HCT116 (cell line): ENCODE results near the gene MAP2K4. TPM values are rescaled to one million over a fixed set of nuclear protein-coding genes. Genes with fewer than 3 reads are reported as not detected.

Source experiments
- ATAC-seq: fragments of 200-7000 bp; cut with Tn5 transposase; 2 replicates; pipeline ENCODE4 v1.9.1; 2020; ENCODE audit warnings: mild to moderate bottlenecking, moderate library complexity
- BruUV-seq: library from RNA; stranded (reverse); fragments of 400-500 nt; replicated peaks from 2 replicates; lab custom pipeline; 2021; lab: Mats Ljungman, UMichigan
- CTCF ChIA-PET: fragments of 300-600 bp; sonication (Branson Sonifier 250); formaldehyde crosslinking; loops from one replicate; lab custom pipeline; 2021; ENCODE audit warnings: antibody characterized with exemption; lab: Charles Lee
- POLR2A ChIA-PET: fragments of 300-600, 350-600 bp; sonication (Branson Sonifier 250); formaldehyde crosslinking; loops from one replicate; lab custom pipeline; 2021; ENCODE audit warnings: antibody characterized with exemption; lab: Charles Lee
- RAD21 ChIA-PET, 2 experiments: fragments of 300-600 bp; sonication (Branson Sonifier 250); formaldehyde crosslinking; loops; one replicate each; lab custom pipeline; 2023; ENCODE audit warnings: low total read pairs in 2 of 2; ENCODE audit not compliant: uncharacterized antibody in 2 of 2, unreplicated experiment in 2 of 2, low non-redundant PET in 1 of 2; lab: Charles Lee
- DNase-seq: peaks from one replicate; pipeline ENCODE4 v3.0.0-alpha.2; 2010; ENCODE audit warnings: low read depth, low spot score
- H2AFZ ChIP-seq: fragments of 200-600 bp; shearing (Covaris generic), sonication (generic); 2 replicates; pipeline ENCODE4 v1.6.1; 2017; ENCODE audit warnings: low read depth, mixed run types, mixed read lengths, antibody characterized with exemption, low read length; ENCODE audit not compliant: poor library complexity, severe bottlenecking
- H3K27ac ChIP-seq: 2 replicates; pipeline ENCODE4 v1.5.1; 2012; ENCODE audit warnings: low read depth, low read length
- H3K27me3 ChIP-seq: fragments of 200-600 bp; sonication (generic); 2 replicates; pipeline ENCODE4 v1.6.1; 2016; ENCODE audit warnings: mixed run types, low read length, mixed read lengths; ENCODE audit not compliant: insufficient read depth
- H3K36me3 ChIP-seq, 2 experiments: fragments of 200-500 bp in 1 of 2; fragments of 200-600 bp in 1 of 2; sonication (Bioruptor generic) in 1 of 2; sonication (generic) in 1 of 2; 2 replicates each; pipeline versions ENCODE4 v1.5.1 to v1.6.1; 2014 to 2016; ENCODE audit warnings: low read length in 2 of 2, inconsistent platforms in 1 of 2, mixed read lengths in 1 of 2, mixed run types in 1 of 2; ENCODE audit not compliant: insufficient read depth in 2 of 2, control insufficient read depth in 1 of 2
- H3K4me1 ChIP-seq, 2 experiments: fragments of 200-600 bp in 1 of 2; sonication (generic) in 1 of 2; 2 replicates each; pipeline versions ENCODE4 v1.5.1 to v1.6.1; 2012 to 2017; ENCODE audit warnings: low read length in 2 of 2, inconsistent platforms in 1 of 2, mild to moderate bottlenecking in 1 of 2, mixed read lengths in 1 of 2, mixed run types in 1 of 2, moderate library complexity in 1 of 2; ENCODE audit not compliant: insufficient read depth in 2 of 2, control insufficient read depth in 1 of 2
- H3K4me2 ChIP-seq: fragments of 200-600 bp; sonication (generic); 2 replicates; pipeline ENCODE4 v1.6.1; 2017; ENCODE audit warnings: mixed run types, low read length, mixed read lengths
- H3K4me3 ChIP-seq, 2 experiments: fragments of 200-600 bp in 1 of 2; sonication (generic) in 1 of 2; replicated peaks in 1 of 2; 2 replicates each; pipeline ENCODE4 v1.5.1; 2011 to 2016; ENCODE audit warnings: low read length in 2 of 2, control low read depth in 1 of 2, low read depth in 1 of 2, mild to moderate bottlenecking in 1 of 2, mixed read lengths in 1 of 2, mixed run types in 1 of 2
- H3K79me2 ChIP-seq: fragments of 200-600 bp; sonication (generic); 2 replicates; pipeline ENCODE4 v1.6.1; 2017; ENCODE audit warnings: mild to moderate bottlenecking, mixed run types, low read length, moderate library complexity, mixed read lengths; ENCODE audit not compliant: insufficient read depth
- H3K9ac ChIP-seq: fragments of 200-600 bp; sonication (generic); 2 replicates; pipeline ENCODE4 v1.6.1; 2016; ENCODE audit warnings: low read length, mixed read lengths
- H3K9me2 ChIP-seq: fragments of 200-600 bp; sonication (generic), shearing (Covaris generic); 2 replicates; pipeline ENCODE4 v1.6.1; 2017; ENCODE audit warnings: mixed run types, mild to moderate bottlenecking, moderate library complexity; ENCODE audit not compliant: insufficient read depth
- H3K9me3 ChIP-seq, 2 experiments: fragments of 200-500 bp in 1 of 2; fragments of 200-600 bp in 1 of 2; sonication (Bioruptor generic) in 1 of 2; sonication (generic) in 1 of 2; 2 replicates each; pipeline ENCODE4 v1.6.1; 2014 to 2017; ENCODE audit warnings: low read length in 2 of 2, mixed read lengths in 2 of 2, inconsistent platforms in 1 of 2, low read depth in 1 of 2, mild to moderate bottlenecking in 1 of 2, mixed run types in 1 of 2, moderate library complexity in 1 of 2; ENCODE audit not compliant: control insufficient read depth in 1 of 2, insufficient read depth in 1 of 2
- H4K20me1 ChIP-seq: fragments of 200-600 bp; sonication (generic), shearing (Covaris generic); 2 replicates; pipeline ENCODE4 v1.6.1; 2017; ENCODE audit warnings: mixed run types, mild to moderate bottlenecking, moderate library complexity; ENCODE audit not compliant: insufficient read depth
- CEBPB ChIP-seq: IDR thresholded peaks from 2 replicates; pipeline ENCODE4 v1.6.1; 2012; ENCODE audit warnings: low read depth
- EZH2 ChIP-seq: fragments of 200-600 bp; sonication (generic); IDR thresholded peaks from 2 replicates; pipeline ENCODE4 v1.6.1; 2017; ENCODE audit warnings: antibody characterized with exemption, mixed run types
- YY1 ChIP-seq: IDR thresholded peaks from 2 replicates; pipeline ENCODE4 v1.6.1; 2011; ENCODE audit warnings: low read length, low read depth, moderate library complexity, mild to moderate bottlenecking; ENCODE audit not compliant: insufficient replicate concordance; ENCODE audit errors: extremely low read depth
- ZNF274 ChIP-seq: fragments of 200-500 bp; sonication (Bioruptor generic); IDR thresholded peaks from 2 replicates; pipeline ENCODE4 v1.6.1; 2014; ENCODE audit warnings: mild to moderate bottlenecking, low read depth, low read length, inconsistent platforms
- intact Hi-C: fragments of 100-400 bp; cut with micrococcal nuclease; formaldehyde crosslinking; loops from 2 replicates; pipeline ENCODE4 v1.10.0; 2022
- total RNA-seq: library from RNA; stranded (reverse); gene quantifications from one replicate; pipeline ENCODE4 v1.2.1, GENCODE V29; 2021; ENCODE audit not compliant: unreplicated experiment
- TF ChIP-seq, protein P1 (sequence below): IDR thresholded peaks from 2 replicates; pipeline ENCODE4 v1.6.1; 2012
- TF ChIP-seq, protein P2 (sequence below): IDR thresholded peaks from 2 replicates; pipeline ENCODE4 v1.6.1; 2012

Gene MAP2K4
- total RNA-seq, 1 experiment from 2014 or later, result 42.3 TPM

DNA sequence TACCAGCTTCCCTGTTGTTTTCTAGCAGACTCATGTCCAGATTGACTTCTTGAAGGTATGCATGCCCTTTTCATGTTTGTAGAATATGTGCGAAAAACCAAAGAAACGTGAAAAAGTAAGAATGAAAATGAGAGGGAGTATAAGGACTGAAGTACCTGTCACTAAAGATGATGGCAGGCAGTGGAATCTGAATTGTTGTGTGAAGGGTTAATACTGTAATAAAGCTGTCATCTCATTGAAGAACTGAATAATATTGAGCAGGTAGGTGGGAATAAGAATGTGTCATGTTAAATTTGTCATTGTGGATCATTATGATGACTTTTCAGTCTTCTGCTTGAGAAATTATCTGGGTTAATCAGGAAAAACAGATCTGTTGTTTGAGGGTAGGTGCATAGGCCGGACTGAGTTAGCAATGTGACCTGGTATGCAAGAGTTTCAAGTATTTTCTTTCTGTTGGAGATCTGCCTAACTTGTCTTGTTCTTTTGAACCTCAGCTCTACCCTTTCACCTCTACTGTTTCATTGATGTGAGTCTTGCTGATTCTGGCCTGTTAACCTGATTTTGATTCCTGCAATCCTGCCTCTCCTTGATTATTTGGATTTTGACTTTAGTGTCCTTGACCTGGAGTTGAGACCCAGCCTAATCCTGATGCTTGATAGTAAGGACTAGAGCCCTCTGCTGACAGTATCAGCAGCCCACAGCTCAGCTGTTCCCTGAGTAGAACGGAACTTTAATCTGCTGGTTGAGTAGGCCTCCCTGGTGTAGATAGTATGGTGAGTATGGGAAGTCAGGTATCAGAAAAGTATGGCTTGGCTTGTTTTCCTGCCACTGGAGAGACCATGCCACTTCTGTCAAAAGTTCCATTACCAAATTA is 64.6 kb downstream of the MAP2K4 start:
- H3K4me1 ChIP-seq, result peaks cover 12 to 14% of the 10 kb centered on the region in 2 experiments
- no TSS peak for BruUV-seq

DNA sequence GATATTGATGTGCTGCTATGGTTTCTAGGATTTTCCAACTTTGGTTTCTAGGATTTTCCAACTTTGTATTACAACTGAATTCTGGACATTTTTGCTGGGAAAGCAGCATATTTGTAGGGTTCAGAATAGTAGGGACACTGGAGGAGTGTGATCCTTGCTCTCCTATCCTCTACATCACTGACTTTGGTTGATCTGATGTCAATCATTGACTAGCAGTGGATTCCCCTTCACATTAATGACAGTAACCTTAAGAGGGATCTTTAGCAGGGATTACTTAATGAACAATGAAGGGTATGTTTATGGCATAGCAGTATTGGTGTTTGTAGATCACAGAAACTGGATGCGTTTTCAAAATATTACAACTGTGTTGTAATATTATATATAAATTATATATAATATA is 67.4 kb downstream of the MAP2K4 start:
- CTCF ChIA-PET, result no interaction called here

More for the DNA sequence above, 64.6 kb downstream of the MAP2K4 start:
- ChIA-PET RAD21 (no interaction called here), POLR2A (no interaction called here), CTCF (no interaction called here)
- TF ChIP-seq, protein P1, sequence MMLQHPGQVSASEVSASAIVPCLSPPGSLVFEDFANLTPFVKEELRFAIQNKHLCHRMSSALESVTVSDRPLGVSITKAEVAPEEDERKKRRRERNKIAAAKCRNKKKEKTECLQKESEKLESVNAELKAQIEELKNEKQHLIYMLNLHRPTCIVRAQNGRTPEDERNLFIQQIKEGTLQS, result no peak
- TF ChIP-seq, protein P2, sequence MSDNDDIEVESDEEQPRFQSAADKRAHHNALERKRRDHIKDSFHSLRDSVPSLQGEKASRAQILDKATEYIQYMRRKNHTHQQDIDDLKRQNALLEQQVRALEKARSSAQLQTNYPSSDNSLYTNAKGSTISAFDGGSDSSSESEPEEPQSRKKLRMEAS, result no peak
- TF ChIP-seq EZH2 (no peak), YY1 (no peak), ZNF274 (no peak)
- ATAC-seq (no peak), DNase-seq (no peak)
- Histone ChIP-seq H3K27ac (no peak overlapping the region), H3K4me3 (no peak overlapping the region), H3K4me2 (no peak overlapping the region), H3K9me2 (no peaks in the 10 kb centered on the region), H3K27me3 (no peaks in the 10 kb centered on the region), H3K9ac (no peak overlapping the region), H4K20me1 (no peaks in the 10 kb centered on the region), H2AFZ (no peak overlapping the region), H3K9me3 (no peaks in the 10 kb centered on the region), H3K36me3 (peaks cover 0 to 9% of the 10 kb centered on the region in 2 experiments; a peak in 1 of 4 replicates), H3K79me2 (peaks cover 32% of the 10 kb centered on the region)
- intact Hi-C loops, result no loop called here

More for the DNA sequence above, 67.4 kb downstream of the MAP2K4 start:
- Histone ChIP-seq H3K9me3 (no peaks in the 10 kb centered on the region), H3K9me2 (no peaks in the 10 kb centered on the region), H3K9ac (no peak overlapping the region), H3K4me3 (no peak overlapping the region), H3K27ac (no peak overlapping the region), H3K27me3 (no peaks in the 10 kb centered on the region), H4K20me1 (no peaks in the 10 kb centered on the region), H3K79me2 (peaks cover 27% of the 10 kb centered on the region), H3K4me1 (peaks cover 12 to 14% of the 10 kb centered on the region in 2 experiments), H3K4me2 (no peak overlapping the region), H2AFZ (no peak overlapping the region), H3K36me3 (no peaks in the 10 kb centered on the region)
- intact Hi-C loops, result no loop called here
- BruUV-seq, result no TSS peak
- DNase-seq (no peak), ATAC-seq (no peak)
- ChIA-PET RAD21 (no interaction called here), POLR2A (no interaction called here)
- no peak for TF ChIP-seq CEBPB
